ENCODE results near the gene SEMA3F. TPM values are rescaled to one million over a fixed set of nuclear protein-coding genes. Genes with fewer than 3 reads are reported as not detected.
A peak's percentile ranks its signal among the peaks of the same experiment; 100 is the strongest.

SEMA3F gene
- total RNA-seq, 1 donor from 2014 or later: 14.5 TPM

DNA sequence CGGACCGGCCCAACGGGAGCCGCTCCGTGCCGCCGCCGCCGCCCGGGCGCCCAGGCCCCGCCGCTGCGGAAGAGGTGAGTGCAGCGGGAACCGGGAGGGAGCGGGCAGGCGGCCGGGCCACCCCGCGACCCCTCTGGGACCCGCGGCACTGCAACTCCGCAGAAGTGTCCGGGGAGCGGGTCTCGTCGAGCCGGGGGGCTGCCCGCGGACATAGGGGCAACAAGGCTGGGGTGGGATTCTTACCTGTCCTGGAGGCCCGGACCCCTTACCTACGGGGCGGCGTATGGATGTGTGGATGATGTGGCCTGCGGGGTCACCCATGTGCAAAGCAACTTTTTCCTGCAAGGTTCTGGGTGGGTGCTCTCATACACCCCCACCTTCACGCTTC lies 361 bp downstream of the SEMA3F start:
- Mint-ChIP-seq H3K27ac (peak overlapping the region; percentile 74), H3K4me1 (peaks cover 49% of the 10 kb centered on the region), H3K9me3 (peaks cover 7% of the 10 kb centered on the region), H3K4me3 (peak overlapping the region; percentile 97), H3K27me3 (ENCODE audit: insufficient read depth, low read depth) (peaks cover 26% of the 10 kb centered on the region), H3K36me3 (no peaks in the 10 kb centered on the region)
- Histone ChIP-seq H4K20me1 (ENCODE audit: low read depth) (peaks cover 50% of the 10 kb centered on the region), H3K4me1 (peaks cover 47% of the 10 kb centered on the region), H2AFZ (replicated peaks) (no peak overlapping the region), H3K36me3 (no peaks in the 10 kb centered on the region), H3K4me2 (peak overlapping the region; percentile 94), H3K79me2 (ENCODE audit: low read depth) (peaks cover 35% of the 10 kb centered on the region), H3F3A (ENCODE audit: low read depth) (peaks cover 10% of the 10 kb centered on the region), H3K27ac (no peak overlapping the region), H3K9me3 (ENCODE audit: low read depth) (no peaks in the 10 kb centered on the region), H3K4me3 (peak overlapping the region; percentile 94), H3K27me3 (peaks cover 37% of the 10 kb centered on the region), H3K9ac (no peak overlapping the region)
- no peak for DNase-seq (ENCODE audit: low spot score)
- TF ChIP-seq CTCF (IDR thresholded peaks at IDR 0.05) (no peak), EZH2phosphoT487 (IDR thresholded peaks at IDR 0.05) (no peak), EZH2 (IDR thresholded peaks at IDR 0.05) (no peak)

GRCh38 chr3:50155891-50156290 lies 767 bp downstream of the SEMA3F start:
- peak overlapping the region; percentile 97 for H3K4me3 Mint-ChIP-seq
- Histone ChIP-seq H4K20me1 (ENCODE audit: low read depth) (peaks cover 54% of the 10 kb centered on the region), H2AFZ (replicated peaks) (no peak overlapping the region), H3K4me3 (peak overlapping the region; percentile 94), H3K4me1 (peaks cover 47% of the 10 kb centered on the region), H3K4me2 (peak overlapping the region; percentile 94), H3K9me3 (ENCODE audit: low read depth) (no peaks in the 10 kb centered on the region), H3K27me3 (peaks cover 37% of the 10 kb centered on the region), H3K36me3 (no peaks in the 10 kb centered on the region), H3K9ac (no peak overlapping the region), H3K79me2 (ENCODE audit: low read depth) (peaks cover 35% of the 10 kb centered on the region), H3K27ac (no peak overlapping the region), H3F3A (ENCODE audit: low read depth) (peaks cover 6% of the 10 kb centered on the region)
- H3K27ac Mint-ChIP-seq: peak overlapping the region; percentile 74
- no peaks in the 10 kb centered on the region for H3K36me3 Mint-ChIP-seq
- H3K9me3 Mint-ChIP-seq: peaks cover 7% of the 10 kb centered on the region
- no peak for TF ChIP-seq EZH2phosphoT487 (IDR thresholded peaks at IDR 0.05)
- TF ChIP-seq CTCF (IDR thresholded peaks at IDR 0.05): no peak
- no peak for TF ChIP-seq EZH2 (IDR thresholded peaks at IDR 0.05)
- DNase-seq (ENCODE audit: low spot score): peak; percentile 72
- H3K4me1 Mint-ChIP-seq: peaks cover 47% of the 10 kb centered on the region
- peaks cover 26% of the 10 kb centered on the region for H3K27me3 Mint-ChIP-seq (ENCODE audit: insufficient read depth, low read depth)

GRCh38 chr3:50156549-50157493 lies 1.7 kb downstream of the SEMA3F start:
- Histone ChIP-seq H3K27ac (no peak overlapping the region), H2AFZ (replicated peaks) (no peak overlapping the region), H3K9ac (no peak overlapping the region), H3K4me3 (peak overlapping the region; percentile 94), H3K4me1 (peaks cover 41% of the 10 kb centered on the region), H3K79me2 (ENCODE audit: low read depth) (peaks cover 35% of the 10 kb centered on the region), H3F3A (ENCODE audit: low read depth) (no peaks in the 10 kb centered on the region), H4K20me1 (ENCODE audit: low read depth) (peaks cover 63% of the 10 kb centered on the region), H3K4me2 (peak overlapping the region; percentile 94), H3K27me3 (peaks cover 37% of the 10 kb centered on the region), H3K36me3 (no peaks in the 10 kb centered on the region), H3K9me3 (ENCODE audit: low read depth) (no peaks in the 10 kb centered on the region)
- H3K4me1 Mint-ChIP-seq: peaks cover 46% of the 10 kb centered on the region
- no peaks in the 10 kb centered on the region for H3K36me3 Mint-ChIP-seq
- H3K4me3 Mint-ChIP-seq: peak overlapping the region; percentile 97
- peaks cover 27% of the 10 kb centered on the region for H3K27me3 Mint-ChIP-seq (ENCODE audit: insufficient read depth, low read depth)
- H3K27ac Mint-ChIP-seq: no peak overlapping the region
- no peak for TF ChIP-seq EZH2phosphoT487 (IDR thresholded peaks at IDR 0.05)
- H3K9me3 Mint-ChIP-seq: peaks cover 7% of the 10 kb centered on the region
- peak; percentile 60 for DNase-seq (ENCODE audit: low spot score)
